Spleen (tissue), 11 donors: Measurements from ENCODE around the gene TRIO. TPM values are rescaled to one million over a fixed set of nuclear protein-coding genes. Genes with fewer than 3 reads are reported as not detected.
A peak's percentile ranks its signal among the peaks of the same experiment; 100 is the strongest.

Source experiments
- DNase-seq: peaks from one replicate; pipeline ENCODE4 v3.0.0-alpha.2; 2020
- H3K27ac ChIP-seq, 8 donors: fragments of 200-600 bp; sonication (generic) in 7 of 8; 1 replicate in 4 of 8; 2 replicates in 4 of 8; pipeline versions ENCODE4 v1.5.0 to v1.8.0; 2016 to 2021; ENCODE audit warnings: inconsistent platforms in 4 of 8, mild to moderate bottlenecking in 4 of 8, moderate library complexity in 1 of 8
- H3K27me3 ChIP-seq, 7 donors: fragments of 200-600 bp; sonication (generic) in 6 of 7; replicated peaks in 1 of 7; 1 replicate in 4 of 7; 2 replicates in 3 of 7; pipeline versions ENCODE4 v1.5.0 to v1.8.0; 2016 to 2021; ENCODE audit warnings: inconsistent platforms in 3 of 7, mild to moderate bottlenecking in 1 of 7
- H3K36me3 ChIP-seq, 6 donors: fragments of 200-600 bp; sonication (generic) in 5 of 6; 1 replicate in 4 of 6; 2 replicates in 2 of 6; pipeline versions ENCODE4 v1.5.0 to v1.8.0; 2016 to 2021; ENCODE audit warnings: inconsistent platforms in 2 of 6
- H3K4me1 ChIP-seq, 6 donors: fragments of 200-600 bp; sonication (generic) in 5 of 6; 1 replicate in 3 of 6; 2 replicates in 3 of 6; pipeline versions ENCODE4 v1.5.0 to v1.8.0; 2016 to 2021; ENCODE audit warnings: inconsistent platforms in 3 of 6
- H3K4me3 ChIP-seq, 8 donors: fragments of 200-600 bp; sonication (generic) in 7 of 8; 1 replicate in 4 of 8; 2 replicates in 4 of 8; pipeline versions ENCODE4 v1.5.0 to v1.8.0; 2016 to 2021; ENCODE audit warnings: inconsistent platforms in 4 of 8, mild to moderate bottlenecking in 4 of 8, moderate library complexity in 2 of 8
- H3K9me3 ChIP-seq, 8 donors: fragments of 200-600 bp; sonication (generic) in 7 of 8; 1 replicate in 4 of 8; 2 replicates in 4 of 8; pipeline versions ENCODE4 v1.5.0 to v1.8.0; 2016 to 2021; ENCODE audit warnings: inconsistent platforms in 4 of 8
- POLR2A ChIP-seq, 3 donors: fragments of 450-650 bp; IDR thresholded peaks; one replicate each; pipeline ENCODE4 v1.5.1; 2017; ENCODE audit warnings: antibody characterized with exemption in 3 of 3, mild to moderate bottlenecking in 1 of 3
- POLR2AphosphoS5 ChIP-seq, 3 donors: sonication (generic); formaldehyde crosslinking; IDR thresholded peaks; one replicate each; pipeline ENCODE4 v1.5.1; 2017; ENCODE audit warnings: antibody characterized with exemption in 3 of 3
- WGBS, 5 donors: extraction: QIAGEN DNeasy Blood & Tissue Kit in 3 of 5; methylation state at CpG; one replicate each; pipeline versions ENCODE4 v1.1.5 to v1.1.7; 2013 to 2018; 5-methylcytosine and 5-hydroxymethylcytosine counted together
- intact Hi-C: fragments of 100-400 bp; cut with DNase I; formaldehyde crosslinking; loops from one replicate; pipeline ENCODE4 v1.15.0; 2023; ENCODE audit warnings: low total_unique reads
- polyA plus RNA-seq, 3 donors: library from polyadenylated mRNA; stranded (reverse); fragments of 200-250 nt; gene quantifications; one replicate each; pipeline ENCODE4 v1.2.1, GENCODE V29; 2013
- total RNA-seq, 7 donors: library from RNA; depleted of rRNA in 3 of 7; stranded (reverse); fragments of >200 nt in 3 of 7; fragmentation: NEBNext Ultra II Directional in 4 of 7; extraction: Animal tissue kit (Norgen Biotek cat#: 25700) in 4 of 7; gene quantifications; one replicate each; pipeline versions ENCODE4 v1.1.0 to v1.2.1, GENCODE V29; 2016 to 2021
- TF ChIP-seq, protein P1 (sequence below), 11 experiments: fragments of 200-600 bp in 7 of 11; fragments of 450-650 bp in 4 of 11; sonication (generic) in 4 of 11; IDR thresholded peaks in 8 of 11; conservative IDR thresholded peaks in 3 of 11; 1 replicate in 7 of 11; 2 replicates in 4 of 11; pipeline versions ENCODE4 v1.4.0 to v1.8.0; 2016 to 2021; ENCODE audit warnings: antibody characterized with exemption in 11 of 11, inconsistent platforms in 4 of 11, mild to moderate bottlenecking in 1 of 11
- donor health status: healthy with polysubstance abuse.
- donor health status: DM: no; HTN: no; CAD: no; lungs with moderate emphysema.
- donor health status: DM: no; HTN: no; CAD: no.
- donor health status: Bipolar disorder and iron deficiency.
- donor health status: healthy.
- donor health status: DM: no; HTN: no; CAD: no.
- donor health status: DM: yes; HTN: yes; CAD: no.

Gene TRIO
- total and polyA plus RNA-seq, 10 donors = 21.5 to 280 (median 190) TPM

- WGBS, 5 donors = 92 to 97% (median 95%) methylated on average over 51 to 60 of the region's 60 CpGs
- no peak for DNase-seq
- H3K36me3 ChIP-seq = peaks cover 0 to 100% (median 68%) of the 10 kb centered on the region in 6 donors
Observed at GRCh38 chr5:14487897-14488570, 344.9 kb downstream of the TRIO start.

GRCh38 chr5:14488709-14489108, 345.6 kb downstream of the TRIO start:
- DNase-seq = no peak
- Histone ChIP-seq H3K27me3 (no peaks in the 10 kb centered on the region), H3K4me3 (no peak overlapping the region), H3K4me1 (peaks cover 0 to 31% (median 9%) of the 10 kb centered on the region in 6 donors), H3K9me3 (no peaks in the 10 kb centered on the region), H3K36me3 (peaks cover 0 to 100% (median 68%) of the 10 kb centered on the region in 6 donors), H3K27ac (no peak overlapping the region)
- WGBS, 5 donors = 61 to 81% (median 73%) methylated on average over 11 of the region's 11 CpGs
- TF ChIP-seq, protein P1, sequence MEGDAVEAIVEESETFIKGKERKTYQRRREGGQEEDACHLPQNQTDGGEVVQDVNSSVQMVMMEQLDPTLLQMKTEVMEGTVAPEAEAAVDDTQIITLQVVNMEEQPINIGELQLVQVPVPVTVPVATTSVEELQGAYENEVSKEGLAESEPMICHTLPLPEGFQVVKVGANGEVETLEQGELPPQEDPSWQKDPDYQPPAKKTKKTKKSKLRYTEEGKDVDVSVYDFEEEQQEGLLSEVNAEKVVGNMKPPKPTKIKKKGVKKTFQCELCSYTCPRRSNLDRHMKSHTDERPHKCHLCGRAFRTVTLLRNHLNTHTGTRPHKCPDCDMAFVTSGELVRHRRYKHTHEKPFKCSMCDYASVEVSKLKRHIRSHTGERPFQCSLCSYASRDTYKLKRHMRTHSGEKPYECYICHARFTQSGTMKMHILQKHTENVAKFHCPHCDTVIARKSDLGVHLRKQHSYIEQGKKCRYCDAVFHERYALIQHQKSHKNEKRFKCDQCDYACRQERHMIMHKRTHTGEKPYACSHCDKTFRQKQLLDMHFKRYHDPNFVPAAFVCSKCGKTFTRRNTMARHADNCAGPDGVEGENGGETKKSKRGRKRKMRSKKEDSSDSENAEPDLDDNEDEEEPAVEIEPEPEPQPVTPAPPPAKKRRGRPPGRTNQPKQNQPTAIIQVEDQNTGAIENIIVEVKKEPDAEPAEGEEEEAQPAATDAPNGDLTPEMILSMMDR (IDR thresholded peaks at IDR 0.05 in 8 of 11, conservative IDR thresholded peaks at IDR 0.05 in 3 of 11) = no peak
- TF ChIP-seq POLR2A (IDR thresholded peaks at IDR 0.05) = no peak
- no peak for TF ChIP-seq POLR2AphosphoS5 (IDR thresholded peaks at IDR 0.05)
- intact Hi-C loops = no loop called here

More at GRCh38 chr5:14487897-14488570, 344.9 kb downstream of the TRIO start:
- H3K9me3 ChIP-seq = no peaks in the 10 kb centered on the region
- TF ChIP-seq POLR2A (IDR thresholded peaks at IDR 0.05) (no peak), POLR2AphosphoS5 (IDR thresholded peaks at IDR 0.05) (peak in 2 of 3 donors; percentile 24 to 45)
- TF ChIP-seq, protein P1 (IDR thresholded peaks at IDR 0.05 in 8 of 11, conservative IDR thresholded peaks at IDR 0.05 in 3 of 11) = no peak
- H3K4me3 ChIP-seq = no peak overlapping the region
- no peak overlapping the region for H3K27ac ChIP-seq
- H3K4me1 ChIP-seq = peaks cover 0 to 31% (median 9%) of the 10 kb centered on the region in 6 donors
- H3K27me3 ChIP-seq = no peaks in the 10 kb centered on the region
- intact Hi-C loops = no loop called here

DNA sequence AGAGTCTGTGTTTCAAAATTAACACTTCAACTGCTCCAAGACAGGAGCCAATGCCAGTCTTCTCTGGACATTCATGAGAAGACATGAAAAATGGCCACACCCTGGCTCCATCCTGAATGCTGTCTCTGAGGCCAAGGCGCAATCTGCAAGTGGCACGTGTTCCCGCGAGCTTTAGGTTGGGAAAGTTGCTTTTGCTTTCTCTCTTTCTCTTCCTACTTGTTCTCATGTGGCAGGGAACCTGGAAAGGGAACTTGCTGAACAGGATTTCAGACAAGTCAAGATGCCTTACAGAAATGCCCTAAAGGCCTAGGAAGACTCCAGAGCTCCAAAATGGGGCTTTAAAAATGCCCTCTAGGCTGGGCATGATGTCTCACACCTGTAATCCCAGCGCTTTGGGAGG, 346.5 kb downstream of the TRIO start:
- peaks cover 0 to 31% (median 9%) of the 10 kb centered on the region in 6 donors for H3K4me1 ChIP-seq
- intact Hi-C loops = no loop called here
- no peaks in the 10 kb centered on the region for H3K27me3 ChIP-seq
- DNase-seq = no peak
- 83 to 95% (median 84%) methylated on average over 5 of the region's 5 CpGs for WGBS, 5 donors
- peaks cover 0 to 100% (median 71%) of the 10 kb centered on the region in 6 donors for H3K36me3 ChIP-seq
- peak overlapping the region in 2 of 8 donors; percentile 45 to 58 for H3K27ac ChIP-seq
- TF ChIP-seq POLR2A (IDR thresholded peaks at IDR 0.05) = no peak
- TF ChIP-seq, protein P1 (IDR thresholded peaks at IDR 0.05 in 8 of 11, conservative IDR thresholded peaks at IDR 0.05 in 3 of 11) = no peak
- no peak for TF ChIP-seq POLR2AphosphoS5 (IDR thresholded peaks at IDR 0.05)
- no peak overlapping the region for H3K4me3 ChIP-seq
- no peaks in the 10 kb centered on the region for H3K9me3 ChIP-seq

DNA sequence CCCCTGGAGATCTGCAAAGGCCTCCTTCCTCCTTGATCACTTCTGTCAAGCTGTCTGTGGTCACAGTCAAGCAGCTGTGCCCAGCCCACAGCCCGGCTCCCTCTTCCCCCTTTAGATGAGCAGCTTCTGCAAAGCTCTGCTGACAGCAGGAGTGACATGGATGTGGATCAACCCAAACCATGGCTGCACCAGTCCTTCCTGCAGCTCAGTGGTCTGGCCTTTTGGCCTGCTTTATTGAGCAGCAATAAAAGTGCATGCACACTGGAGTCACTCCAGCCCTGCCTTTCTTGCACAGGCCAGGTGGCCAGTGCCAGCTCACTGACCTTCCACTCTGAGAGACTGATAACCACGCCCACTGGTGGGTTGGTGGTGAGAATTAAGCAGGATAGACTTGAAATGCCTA, 347.2 kb downstream of the TRIO start:
- peaks cover 0 to 100% (median 67%) of the 10 kb centered on the region in 6 donors for H3K36me3 ChIP-seq
- intact Hi-C loops = no loop called here
- TF ChIP-seq, protein P1 (IDR thresholded peaks at IDR 0.05 in 8 of 11, conservative IDR thresholded peaks at IDR 0.05 in 3 of 11) = no peak
- no peak for TF ChIP-seq POLR2A (IDR thresholded peaks at IDR 0.05)
- TF ChIP-seq POLR2AphosphoS5 (IDR thresholded peaks at IDR 0.05) = no peak
- no peak overlapping the region for H3K4me3 ChIP-seq
- peak overlapping the region in 2 of 8 donors; percentile 45 to 58 for H3K27ac ChIP-seq
- no peaks in the 10 kb centered on the region for H3K9me3 ChIP-seq
- peaks cover 0 to 31% (median 9%) of the 10 kb centered on the region in 6 donors for H3K4me1 ChIP-seq
- WGBS, 5 donors = 46 to 69% (median 54%) methylated on average over 2 of the region's 2 CpGs
- H3K27me3 ChIP-seq = no peaks in the 10 kb centered on the region
- no peak for DNase-seq
